Posterior cingulate gyrus (tissue), 11 donors: ENCODE measurements around the gene USB1.
A peak's percentile ranks its signal among the peaks of the same experiment; 100 is the strongest.

Source experiments
- DNase-seq, 10 donors: peaks; one replicate each; pipeline versions ENCODE4 v3.0.0 to v3.0.0-alpha.2; 2020 to 2021; ENCODE audit warnings: mixed read lengths in 3 of 10
- intact Hi-C: fragments of 100-400 bp; cut with DNase I; formaldehyde crosslinking; loops from one replicate; pipeline ENCODE4 v1.15.1; 2023

USB1 gene

GRCh38 chr16:58042886-58043515 lies 41.8 kb downstream of the USB1 start:
- intact Hi-C loops: no loop called here
- DNase-seq: peak in 1 of 10 donors; percentile 70

GRCh38 chr16:58043571-58044155 lies 42.5 kb downstream of the USB1 start:
- peak in 1 of 10 donors; percentile 60 for DNase-seq
- intact Hi-C loops: no loop called here

- intact Hi-C loops: no loop called here
- peak in 1 of 10 donors; percentile 52 for DNase-seq
Measured at GRCh38 chr16:58044266-58045019, 43.2 kb downstream of the USB1 start.

GRCh38 chr16:58045096-58045495 lies 43.9 kb downstream of the USB1 start:
- intact Hi-C loops: no loop called here
- DNase-seq: peak in 2 of 10 donors; percentile 62 to 68

GRCh38 chr16:58046054-58046881 lies 45.1 kb downstream of the USB1 start:
- peak in 1 of 10 donors; percentile 57 for DNase-seq
- intact Hi-C loops: no loop called here

- peak in 1 of 10 donors; percentile 50 for DNase-seq
- intact Hi-C loops: no loop called here
Measured at GRCh38 chr16:58046936-58047335, 45.7 kb downstream of the USB1 start.

GRCh38 chr16:58047557-58048348 lies 46.5 kb downstream of the USB1 start:
- peak in 2 of 10 donors; percentile 59 to 81 for DNase-seq
- intact Hi-C loops: no loop called here

GRCh38 chr16:58048494-58049231 lies 47.5 kb downstream of the USB1 start:
- peak in 2 of 10 donors; percentile 77 to 82 for DNase-seq
- intact Hi-C loops: no loop called here

GRCh38 chr16:58049232-58050185 lies 48.3 kb downstream of the USB1 start:
- intact Hi-C loops: no loop called here
- DNase-seq: peak in 1 of 10 donors; percentile 78

- intact Hi-C loops: no loop called here
- DNase-seq: no peak
Measured at GRCh38 chr16:58051296-58051695, 50.1 kb downstream of the USB1 start.

- DNase-seq: peak in 2 of 10 donors; percentile 46 to 67
- intact Hi-C loops: loop anchor here (1.0 kb wide), 1 partner anchor 11 kb away; no protein-coding TSS in a partner anchor
Measured at GRCh38 chr16:58051821-58052603, 50.8 kb downstream of the USB1 start.

GRCh38 chr16:58053682-58054005 lies 52.4 kb downstream of the USB1 start:
- intact Hi-C loops: no loop called here

GRCh38 chr16:58054289-58054688 lies 53.1 kb downstream of the USB1 start:
- intact Hi-C loops: no loop called here

More at GRCh38 chr16:58053682-58054005, 52.4 kb downstream of the USB1 start:
- DNase-seq: peak in 2 of 10 donors; percentile 34 to 44

GRCh38 chr16:58056580-58056979 lies 55.4 kb downstream of the USB1 start:
- DNase-seq: peak in 1 of 10 donors; percentile 40
- intact Hi-C loops: no loop called here

More at GRCh38 chr16:58054289-58054688, 53.1 kb downstream of the USB1 start:
- no peak for DNase-seq

GRCh38 chr16:58057121-58057520 lies 55.9 kb downstream of the USB1 start:
- DNase-seq: peak in 2 of 10 donors; percentile 45 to 49
- intact Hi-C loops: no loop called here

GRCh38 chr16:58057784-58058183 lies 56.6 kb downstream of the USB1 start:
- intact Hi-C loops: no loop called here
- DNase-seq: peak in 1 of 10 donors; percentile 9

GRCh38 chr16:58062821-58063220 lies 61.6 kb downstream of the USB1 start:
- intact Hi-C loops: loop anchor here (1.0 kb wide), 1 partner anchor 11 kb away; no protein-coding TSS in a partner anchor
- DNase-seq: peak in 3 of 10 donors; percentile 18 to 49 (median 26)
